Upper lobe of left lung (tissue), 6 donors: ENCODE results near the gene ITPRIPL2. TPM values are rescaled to one million over a fixed set of nuclear protein-coding genes. Genes with fewer than 3 reads are reported as not detected.

Source experiments
- ATAC-seq, 2 donors: fragments of 200-7000 bp; cut with Tn5 transposase; one replicate each; pipeline ENCODE4 v1.9.1; 2022; ENCODE audit warnings: mild to moderate bottlenecking in 2 of 2, moderate library complexity in 2 of 2; ENCODE audit not compliant: low FRiP score in 2 of 2
- DNase-seq, 2 donors: peaks; one replicate each; pipeline ENCODE4 v3.0.0-alpha.2; 2019 to 2020
- H3K27ac ChIP-seq, 4 donors: fragments of 200-600 bp; sonication (generic); one replicate each; pipeline ENCODE4 v1.5.1; 2016 to 2019
- H3K27me3 ChIP-seq, 4 donors: fragments of 200-600 bp; sonication (generic); one replicate each; pipeline ENCODE4 v1.5.1; 2017 to 2019
- H3K36me3 ChIP-seq, 4 donors: fragments of 200-600 bp; sonication (generic); one replicate each; pipeline ENCODE4 v1.5.1; 2016 to 2019
- H3K4me1 ChIP-seq, 4 donors: fragments of 200-600 bp; sonication (generic); one replicate each; pipeline ENCODE4 v1.5.1; 2018 to 2019
- H3K4me3 ChIP-seq, 4 donors: fragments of 200-600 bp; sonication (generic); one replicate each; pipeline ENCODE4 v1.5.1; 2017 to 2019; ENCODE audit warnings: mild to moderate bottlenecking in 2 of 4, moderate library complexity in 1 of 4
- H3K9me3 ChIP-seq, 4 donors: fragments of 200-600 bp; sonication (generic); one replicate each; pipeline ENCODE4 v1.5.1; 2018 to 2019
- EP300 ChIP-seq, 4 donors: sonication (generic); formaldehyde crosslinking; IDR thresholded peaks; one replicate each; pipeline ENCODE4 v1.5.1; 2017; ENCODE audit warnings: antibody characterized with exemption in 4 of 4, control low read depth in 2 of 4
- POLR2A ChIP-seq, 4 donors: fragments of 450-650 bp; IDR thresholded peaks; one replicate each; pipeline ENCODE4 v1.5.1; 2016 to 2017; ENCODE audit warnings: antibody characterized with exemption in 4 of 4, mild to moderate bottlenecking in 2 of 4
- POLR2AphosphoS5 ChIP-seq, 2 donors: sonication (generic); formaldehyde crosslinking; IDR thresholded peaks; one replicate each; pipeline ENCODE4 v1.5.1; 2017; ENCODE audit warnings: antibody characterized with exemption in 2 of 2
- WGBS, 2 donors: methylation state at CpG; one replicate each; pipeline ENCODE4 v1.1.5; 2017 to 2018; 5-methylcytosine and 5-hydroxymethylcytosine counted together
- total RNA-seq, 6 donors: library from RNA; depleted of rRNA in 4 of 6; stranded (reverse); fragments of >200 nt in 4 of 6; gene quantifications; one replicate each; pipeline versions ENCODE4 v1.1.0 to v1.2.1, GENCODE V29; 2016 to 2021
- TF ChIP-seq, protein P1 (sequence below), 6 experiments: fragments of 450-650 bp in 4 of 6; fragments of 200-600 bp in 2 of 6; sonication (generic) in 2 of 6; IDR thresholded peaks; one replicate each; pipeline ENCODE4 v1.5.1; 2016 to 2019; ENCODE audit warnings: antibody characterized with exemption in 6 of 6
- donor health status: DM: no; HTN: no; CAD: no; lungs with moderate emphysema.
- donor health status: DM: no; HTN: yes; CAD: no; lungs with severe emphysema.

Gene ITPRIPL2
- total RNA-seq, 6 donors from 2014 or later, result 39.9 to 90.6 (median 57.5) TPM

DNA sequence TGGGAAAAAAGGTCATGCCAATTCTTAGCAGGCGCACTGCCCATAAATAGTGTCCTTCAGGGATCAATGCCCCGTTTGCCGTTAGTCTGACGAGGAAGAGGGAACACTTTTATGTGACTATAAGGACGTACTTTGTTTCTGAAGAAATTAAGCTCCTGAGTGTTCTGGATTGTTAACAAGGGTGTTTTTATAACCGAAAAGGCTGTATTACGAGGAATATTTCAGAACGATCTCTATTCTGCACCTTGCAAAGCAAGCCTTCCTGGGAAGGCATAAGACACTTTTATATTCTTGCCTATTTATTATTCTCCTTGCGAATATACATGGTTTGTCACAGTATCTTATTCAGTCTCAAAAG, 29.8 kb downstream of the ITPRIPL2 start:
- Histone ChIP-seq H3K9me3 (no peaks in the 10 kb centered on the region), H3K4me1 (peaks cover 19 to 22% (median 20%) of the 10 kb centered on the region in 4 donors), H3K36me3 (no peaks in the 10 kb centered on the region), H3K27me3 (no peaks in the 10 kb centered on the region), H3K4me3 (no peak overlapping the region), H3K27ac (no peak overlapping the region)
- WGBS, 2 donors, result 82 to 89% methylated on average over 9 of the region's 9 CpGs
- ATAC-seq, result no peak
- DNase-seq, result no peak
- TF ChIP-seq EP300 (IDR thresholded peaks at IDR 0.05) (no peak), POLR2AphosphoS5 (IDR thresholded peaks at IDR 0.05) (no peak), POLR2A (IDR thresholded peaks at IDR 0.05) (no peak)
- TF ChIP-seq, protein P1, sequence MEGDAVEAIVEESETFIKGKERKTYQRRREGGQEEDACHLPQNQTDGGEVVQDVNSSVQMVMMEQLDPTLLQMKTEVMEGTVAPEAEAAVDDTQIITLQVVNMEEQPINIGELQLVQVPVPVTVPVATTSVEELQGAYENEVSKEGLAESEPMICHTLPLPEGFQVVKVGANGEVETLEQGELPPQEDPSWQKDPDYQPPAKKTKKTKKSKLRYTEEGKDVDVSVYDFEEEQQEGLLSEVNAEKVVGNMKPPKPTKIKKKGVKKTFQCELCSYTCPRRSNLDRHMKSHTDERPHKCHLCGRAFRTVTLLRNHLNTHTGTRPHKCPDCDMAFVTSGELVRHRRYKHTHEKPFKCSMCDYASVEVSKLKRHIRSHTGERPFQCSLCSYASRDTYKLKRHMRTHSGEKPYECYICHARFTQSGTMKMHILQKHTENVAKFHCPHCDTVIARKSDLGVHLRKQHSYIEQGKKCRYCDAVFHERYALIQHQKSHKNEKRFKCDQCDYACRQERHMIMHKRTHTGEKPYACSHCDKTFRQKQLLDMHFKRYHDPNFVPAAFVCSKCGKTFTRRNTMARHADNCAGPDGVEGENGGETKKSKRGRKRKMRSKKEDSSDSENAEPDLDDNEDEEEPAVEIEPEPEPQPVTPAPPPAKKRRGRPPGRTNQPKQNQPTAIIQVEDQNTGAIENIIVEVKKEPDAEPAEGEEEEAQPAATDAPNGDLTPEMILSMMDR (IDR thresholded peaks at IDR 0.05), result no peak

DNA sequence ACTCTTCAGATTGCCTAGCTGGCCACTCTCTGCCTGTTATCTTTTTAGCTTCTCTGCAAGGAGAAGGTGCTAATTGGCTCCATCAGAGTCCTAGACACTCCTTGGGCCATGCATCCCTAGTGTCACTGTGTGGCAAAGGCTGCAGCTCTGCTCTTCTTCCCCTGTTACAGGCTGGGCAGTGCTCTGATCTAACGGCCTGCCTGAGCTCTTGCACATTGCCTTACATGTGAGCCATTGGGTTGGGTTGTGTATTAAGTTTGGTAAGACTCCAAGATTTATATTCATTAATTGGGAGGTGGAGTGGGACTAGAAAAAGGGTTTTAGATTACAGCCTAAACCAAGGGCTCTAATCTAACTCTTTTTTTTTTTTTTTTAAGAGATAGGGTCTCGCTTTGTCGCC, 31.2 kb downstream of the ITPRIPL2 start:
- Histone ChIP-seq H3K27ac (no peak overlapping the region), H3K27me3 (no peaks in the 10 kb centered on the region), H3K9me3 (no peaks in the 10 kb centered on the region), H3K36me3 (no peaks in the 10 kb centered on the region), H3K4me3 (no peak overlapping the region), H3K4me1 (peaks cover 5 to 11% (median 7%) of the 10 kb centered on the region in 4 donors)
- ATAC-seq (no peak), DNase-seq (no peak)
- WGBS, 2 donors, result 79 to 80% methylated on average over 3 of the region's 3 CpGs
- TF ChIP-seq EP300 (IDR thresholded peaks at IDR 0.05), result no peak
- no peak for TF ChIP-seq POLR2AphosphoS5 (IDR thresholded peaks at IDR 0.05)
- TF ChIP-seq, protein P1 (IDR thresholded peaks at IDR 0.05), result no peak
- no peak for TF ChIP-seq POLR2A (IDR thresholded peaks at IDR 0.05)

DNA sequence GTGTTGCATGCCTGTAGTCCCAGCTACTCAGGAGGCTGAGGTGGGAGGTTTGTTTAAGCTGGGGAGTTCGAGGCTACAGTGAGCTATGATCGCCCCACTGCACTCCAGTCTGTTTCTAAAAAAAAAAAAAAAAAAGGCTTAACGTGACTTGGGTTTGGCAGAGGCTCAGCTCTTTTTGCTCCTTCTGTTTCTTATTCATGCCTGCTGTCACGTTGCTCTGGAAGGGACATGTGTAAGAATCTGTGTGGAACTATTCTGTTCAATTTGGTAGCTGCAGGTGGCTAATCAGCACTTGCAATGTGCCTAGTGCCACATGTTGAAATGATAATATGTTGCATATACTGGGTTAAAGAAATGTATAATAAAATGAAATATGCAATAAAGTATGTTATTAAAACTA, 33.4 kb downstream of the ITPRIPL2 start:
- DNase-seq (no peak), ATAC-seq (no peak)
- H3K27ac ChIP-seq, result no peak overlapping the region
- no peaks in the 10 kb centered on the region for H3K9me3 ChIP-seq
- TF ChIP-seq POLR2A (IDR thresholded peaks at IDR 0.05), result no peak
- TF ChIP-seq, protein P1 (IDR thresholded peaks at IDR 0.05), result no peak
- no peak for TF ChIP-seq EP300 (IDR thresholded peaks at IDR 0.05)
- no peak for TF ChIP-seq POLR2AphosphoS5 (IDR thresholded peaks at IDR 0.05)
- WGBS, 2 donors, result 74 to 76% methylated on average over 4 of the region's 4 CpGs
- H3K27me3 ChIP-seq, result no peaks in the 10 kb centered on the region
- no peaks in the 10 kb centered on the region for H3K4me1 ChIP-seq
- no peak overlapping the region for H3K4me3 ChIP-seq
- H3K36me3 ChIP-seq, result no peaks in the 10 kb centered on the region

GRCh38 chr16:19147627-19148026, 33.9 kb downstream of the ITPRIPL2 start:
- 92 to 96% methylated on average over 4 of the region's 4 CpGs for WGBS, 2 donors
- ATAC-seq (no peak), DNase-seq (no peak)
- no peaks in the 10 kb centered on the region for H3K36me3 ChIP-seq
- no peaks in the 10 kb centered on the region for H3K9me3 ChIP-seq
- H3K27ac ChIP-seq, result no peak overlapping the region
- no peaks in the 10 kb centered on the region for H3K27me3 ChIP-seq
- no peak for TF ChIP-seq EP300 (IDR thresholded peaks at IDR 0.05)
- no peak for TF ChIP-seq POLR2A (IDR thresholded peaks at IDR 0.05)
- TF ChIP-seq POLR2AphosphoS5 (IDR thresholded peaks at IDR 0.05), result no peak
- TF ChIP-seq, protein P1 (IDR thresholded peaks at IDR 0.05), result no peak
- H3K4me1 ChIP-seq, result no peaks in the 10 kb centered on the region
- H3K4me3 ChIP-seq, result no peak overlapping the region

DNA sequence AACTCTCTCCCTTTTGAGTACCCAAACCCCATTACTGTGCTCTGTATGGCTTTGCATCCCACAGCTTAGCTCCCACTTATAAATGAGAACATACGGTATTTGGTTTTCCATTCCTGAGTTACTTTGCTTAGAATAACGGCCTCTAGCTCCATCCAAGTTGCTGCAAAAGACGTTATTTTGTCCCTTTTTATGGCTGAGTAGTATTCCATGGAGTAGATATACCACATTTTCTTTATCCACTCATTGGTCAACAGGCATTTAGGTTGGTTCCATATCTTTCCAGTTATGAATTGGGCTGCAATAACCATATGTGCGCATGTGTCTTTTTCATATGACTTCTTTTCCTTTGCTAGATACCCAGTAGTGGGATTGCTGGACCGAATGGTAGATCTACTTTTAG, 34.4 kb downstream of the ITPRIPL2 start:
- no peak for DNase-seq
- Histone ChIP-seq H3K9me3 (no peaks in the 10 kb centered on the region), H3K27ac (no peak overlapping the region), H3K27me3 (no peaks in the 10 kb centered on the region), H3K4me3 (no peak overlapping the region), H3K36me3 (no peaks in the 10 kb centered on the region), H3K4me1 (no peaks in the 10 kb centered on the region)
- no peak for ATAC-seq
- 92 to 96% methylated on average over 5 of the region's 5 CpGs for whole genome bisulfite sequencing, 2 donors
- TF ChIP-seq POLR2A (IDR thresholded peaks at IDR 0.05) (no peak), POLR2AphosphoS5 (IDR thresholded peaks at IDR 0.05) (no peak), EP300 (IDR thresholded peaks at IDR 0.05) (no peak)
- TF ChIP-seq, protein P1 (IDR thresholded peaks at IDR 0.05), result no peak
